ENCODE results near the gene DNAH2. TPM values are rescaled to one million over a fixed set of nuclear protein-coding genes. Genes with fewer than 3 reads are reported as not detected.

Gene DNAH2
- total and polyA plus RNA-seq, 2 of the 13 experiments (the other 11 are each of a cell fraction or from before 2014, with no cell fraction given): not detected

- peak in 1 of 2 experiments; percentile 72; a peak in 3 of 4 replicates for TF ChIP-seq REST (IDR thresholded peaks at IDR 0.05; ENCODE audit: borderline replicate concordance in 1 of 2, low read depth in 1 of 2, low read length in 2 of 2)
- no peak for TF ChIP-seq ZNF710 (CRISPR knock-in tag; IDR thresholded peaks at IDR 0.05; ENCODE audit: borderline replicate concordance)
- TF ChIP-seq HIC2 (CRISPR knock-in tag; IDR thresholded peaks at IDR 0.05; ENCODE audit: low read depth): no peak
- no peak for TF ChIP-seq HNF1A (IDR thresholded peaks at IDR 0.05; ENCODE audit: low read depth)
- peak; percentile 38; the same call in 1 of the 2 replicates for TF ChIP-seq HNF1A (CRISPR knock-in tag; IDR thresholded peaks at IDR 0.05; ENCODE audit: borderline replicate concordance)
- TF ChIP-seq TEAD2 (CRISPR knock-in tag; IDR thresholded peaks at IDR 0.05): no peak
- TF ChIP-seq HDAC6 (IDR thresholded peaks at IDR 0.05; ENCODE audit: low read depth, low read length): no peak
- TF ChIP-seq SRSF4 (IDR thresholded peaks at IDR 0.05; ENCODE audit: low read depth, low read length, poor library complexity, severe bottlenecking): no peak
- TF ChIP-seq RXRA (CRISPR knock-in tag; IDR thresholded peaks at IDR 0.05): peak; percentile 57; the same call in 1 of the 2 replicates
- TF ChIP-seq HOXA7 (CRISPR knock-in tag; IDR thresholded peaks at IDR 0.05): no peak
- TF ChIP-seq GATA4 (IDR thresholded peaks at IDR 0.05; ENCODE audit: borderline replicate concordance, low read depth): no peak
- TF ChIP-seq ZNF713 (CRISPR knock-in tag; IDR thresholded peaks at IDR 0.05): no peak
- TF ChIP-seq THAP8 (CRISPR knock-in tag; IDR thresholded peaks at IDR 0.05; ENCODE audit: borderline replicate concordance): no peak
- TF ChIP-seq PHF21A (CRISPR knock-in tag; IDR thresholded peaks at IDR 0.05): peak; percentile 48; the same call in 1 of the 2 replicates
- TF ChIP-seq TFDP2 (CRISPR knock-in tag; IDR thresholded peaks at IDR 0.05): no peak
Observed at GRCh38 chr17:7774055-7774521, 56.5 kb downstream of the DNAH2 start (continued).
